WTC11 (cell line): Measurements from ENCODE around the gene SLC26A8. TPM values are rescaled to one million over a fixed set of nuclear protein-coding genes. Genes with fewer than 3 reads are reported as not detected.
"Not testable (repeated sequence)": the region's sequence is repeated elsewhere in the genome, so short reads cannot be mapped to it uniquely, and the experiment has no call there.

Experiments
- ATAC-seq: fragments of 200-7000 bp; cut with Tn5 transposase; 2 replicates; pipeline ENCODE4 v1.10.0; 2021; ENCODE audit warnings: mild to moderate bottlenecking, moderate library complexity
- CTCF ChIA-PET: fragments of 300-600 bp; sonication (Branson Sonifier 250); formaldehyde crosslinking; loops from one replicate; lab custom pipeline; 2021; ENCODE audit warnings: antibody characterized with exemption; lab: Charles Lee
- POLR2A ChIA-PET: fragments of 350-600 bp; sonication (Branson Sonifier 250); formaldehyde crosslinking; loops from one replicate; lab custom pipeline; 2021; ENCODE audit warnings: antibody characterized with exemption; lab: Charles Lee
- DNase-seq: peaks from one replicate; pipeline ENCODE4 v3.0.0; 2021; ENCODE audit warnings: low spot score
- H3K27ac Mint-ChIP-seq: 2 replicates; pipeline ENCODE4 v1.8.0; 2021; ENCODE audit warnings: mixed read lengths
- H3K27me3 Mint-ChIP-seq: 2 replicates; pipeline ENCODE4 v1.8.0; 2021; ENCODE audit warnings: low read depth, mild to moderate bottlenecking, moderate library complexity, mixed read lengths
- H3K36me3 Mint-ChIP-seq: 2 replicates; pipeline ENCODE4 v1.8.0; 2021; ENCODE audit warnings: mixed read lengths
- H3K4me1 Mint-ChIP-seq: 2 replicates; pipeline ENCODE4 v1.8.0; 2022; ENCODE audit warnings: mixed read lengths
- H3K4me3 Mint-ChIP-seq: 2 replicates; pipeline ENCODE4 v1.8.0; 2021; ENCODE audit warnings: mild to moderate bottlenecking, moderate library complexity, mixed read lengths
- H3K9me3 Mint-ChIP-seq: 2 replicates; pipeline ENCODE4 v1.8.0; 2021; ENCODE audit warnings: mixed read lengths
- ATF2 ChIP-seq: sonication (generic); formaldehyde crosslinking; IDR thresholded peaks from 2 replicates; pipeline ENCODE4 v1.8.1; 2022; ENCODE audit warnings: low read depth, missing genetic modification reagents, borderline replicate concordance
- CREM ChIP-seq: sonication (generic); formaldehyde crosslinking; IDR thresholded peaks from 2 replicates; pipeline ENCODE4 v1.8.1; 2022; ENCODE audit warnings: mild to moderate bottlenecking, missing genetic modification reagents, moderate library complexity
- E2F5 ChIP-seq: sonication (generic); formaldehyde crosslinking; IDR thresholded peaks from 2 replicates; pipeline ENCODE4 v1.8.1; 2022; ENCODE audit warnings: mild to moderate bottlenecking, moderate library complexity, missing genetic modification reagents
- FOXK1 ChIP-seq: sonication (generic); formaldehyde crosslinking; IDR thresholded peaks from 2 replicates; pipeline ENCODE4 v1.8.0; 2022; ENCODE audit warnings: mild to moderate bottlenecking, moderate library complexity, missing genetic modification reagents
- FOXP1 ChIP-seq: sonication (generic); formaldehyde crosslinking; IDR thresholded peaks from 2 replicates; pipeline ENCODE4 v1.8.0; 2022; ENCODE audit warnings: missing genetic modification reagents, mild to moderate bottlenecking, moderate library complexity, borderline replicate concordance
- JAZF1 ChIP-seq: fragments of 250-450 bp; sonication (Bioruptor Pico); IDR thresholded peaks from 2 replicates; pipeline ENCODE4 v1.9.0; 2021; ENCODE audit warnings: moderate library complexity, mild to moderate bottlenecking, inconsistent platforms
- MAX ChIP-seq: sonication (generic); formaldehyde crosslinking; IDR thresholded peaks from 2 replicates; pipeline ENCODE4 v1.8.0; 2022; ENCODE audit warnings: mild to moderate bottlenecking, missing genetic modification reagents
- MYBL2 ChIP-seq: sonication (generic); formaldehyde crosslinking; IDR thresholded peaks from 2 replicates; pipeline ENCODE4 v1.8.1; 2023; ENCODE audit warnings: mild to moderate bottlenecking, moderate library complexity, missing genetic modification reagents
- NFYB ChIP-seq: sonication (generic); formaldehyde crosslinking; conservative IDR thresholded peaks from 2 replicates; pipeline ENCODE4 v1.8.0; 2022; ENCODE audit warnings: low read depth, missing genetic modification reagents
- NR2C2 ChIP-seq: sonication (generic); formaldehyde crosslinking; IDR thresholded peaks from 2 replicates; pipeline ENCODE4 v1.8.0; 2022; ENCODE audit warnings: mild to moderate bottlenecking, missing genetic modification reagents
- PRDM15 ChIP-seq: sonication (generic); formaldehyde crosslinking; IDR thresholded peaks from 2 replicates; pipeline ENCODE4 v1.8.0; 2022; ENCODE audit warnings: missing genetic modification reagents
- PRRX2 ChIP-seq: fragments of 250-450 bp; sonication (Bioruptor Pico); IDR thresholded peaks from 2 replicates; pipeline ENCODE4 v1.8.0; 2021; ENCODE audit warnings: mild to moderate bottlenecking
- RELA ChIP-seq: sonication (generic); formaldehyde crosslinking; IDR thresholded peaks from 2 replicates; pipeline ENCODE4 v1.8.1; 2022; ENCODE audit warnings: missing genetic modification reagents, mild to moderate bottlenecking, borderline replicate concordance
- SP1 ChIP-seq: sonication (generic); formaldehyde crosslinking; conservative IDR thresholded peaks from 2 replicates; pipeline ENCODE4 v1.8.1; 2022; ENCODE audit warnings: missing genetic modification reagents
- TCF7 ChIP-seq: sonication (generic); formaldehyde crosslinking; IDR thresholded peaks from 2 replicates; pipeline ENCODE4 v1.8.0; 2022; ENCODE audit warnings: mild to moderate bottlenecking, low read depth, missing genetic modification reagents, moderate library complexity
- ZNF138 ChIP-seq: sonication (generic); formaldehyde crosslinking; conservative IDR thresholded peaks from 2 replicates; pipeline ENCODE4 v1.8.1; 2022; ENCODE audit warnings: mild to moderate bottlenecking, moderate library complexity, missing genetic modification reagents
- total RNA-seq: library from RNA; stranded (reverse); gene quantifications from 3 replicates; pipeline ENCODE4 v1.2.3, GENCODE V29; 2021
- TF ChIP-seq, protein P1 (sequence below): sonication (generic); formaldehyde crosslinking; IDR thresholded peaks from 2 replicates; pipeline ENCODE4 v1.8.0; 2022; ENCODE audit warnings: mild to moderate bottlenecking, missing genetic modification reagents
- TF ChIP-seq, protein P2 (sequence below): fragments of 250-450 bp; sonication (Bioruptor Pico); conservative IDR thresholded peaks from 2 replicates; pipeline ENCODE4 v1.9.0; 2021; ENCODE audit warnings: mild to moderate bottlenecking

The SLC26A8 gene
- total RNA-seq, 1 experiment from 2014 or later = 0.50 TPM

DNA sequence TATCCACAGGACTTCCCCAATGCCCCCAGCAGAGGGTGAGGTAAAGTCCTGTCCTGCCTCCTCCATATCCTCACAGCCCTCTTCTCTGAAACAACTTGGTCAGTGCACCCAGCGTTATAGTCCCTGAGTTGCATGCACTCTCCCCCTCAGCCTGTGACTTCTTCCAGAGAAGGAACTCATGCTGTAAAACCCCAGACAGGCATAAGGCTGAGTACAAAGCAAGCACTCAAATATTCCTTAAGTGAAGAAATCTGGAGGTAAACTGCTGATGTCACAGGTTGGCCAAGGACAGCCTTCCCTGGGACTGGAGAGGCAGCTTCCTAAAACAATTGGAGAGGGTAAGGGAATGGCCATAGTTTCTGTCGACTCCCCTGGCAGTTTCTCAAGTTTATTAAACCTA, 90.6 kb downstream of the SLC26A8 start (continued):
- TF ChIP-seq PRDM15 (no peak), ATF2 (no peak), RELA (CRISPR knock-in tag) (no peak), CREM (CRISPR knock-in tag) (no peak), NR2C2 (CRISPR knock-in tag) (no peak), MYBL2 (CRISPR knock-in tag) (no peak), ZNF138 (CRISPR knock-in tag) (no peak)

DNA sequence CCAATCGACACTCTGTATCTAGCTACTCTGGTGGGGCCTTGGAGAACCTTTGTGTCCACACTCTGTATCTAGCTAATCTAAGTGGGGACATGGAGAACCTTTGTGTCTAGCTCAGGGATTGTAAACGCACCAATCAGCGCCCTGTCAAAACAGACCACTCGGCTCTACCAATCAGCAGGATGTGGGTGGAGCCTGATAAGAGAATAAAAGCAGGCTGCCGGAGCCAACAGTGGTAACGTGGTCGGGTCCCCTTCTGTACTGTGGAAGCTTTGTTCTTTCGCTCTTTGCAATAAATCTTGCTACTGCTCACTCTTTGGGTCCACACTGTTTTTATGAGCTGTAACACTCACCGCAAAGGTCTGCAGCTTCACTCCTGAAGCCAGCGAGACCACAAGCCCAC, 92.6 kb downstream of the SLC26A8 start:
- not testable (repeated sequence) for H3K27ac Mint-ChIP-seq, H3K4me1 Mint-ChIP-seq, ATAC-seq, DNase-seq, H3K36me3 Mint-ChIP-seq
- H3K9me3 Mint-ChIP-seq = peaks cover 11% of the 10 kb centered on the region
- ChIA-PET CTCF (interaction anchor here (1.6 kb wide), 2 partner anchors 192 to 363 kb away, joined by 3 to 6 read pairs; no protein-coding TSS in a partner anchor), POLR2A (interaction anchor here (0.8 to 1.6 kb wide), 2 partner anchors 11 to 168 kb away, joined by 3 read pairs; partner anchors contain the start of gene SRPK1)
- peak overlapping the region; percentile 64 for H3K4me3 Mint-ChIP-seq
- H3K27me3 Mint-ChIP-seq = peaks cover 17% of the 10 kb centered on the region
- TF ChIP-seq NFYB = peak; percentile 67

GRCh38 chr6:35931120-35931561, 93.3 kb downstream of the SLC26A8 start:
- ChIA-PET POLR2A (interaction anchor here (0.8 to 1.6 kb wide), 3 partner anchors 10 to 168 kb away, joined by 3 to 6 read pairs (median 3); partner anchors contain the start of genes MAPK14 and SRPK1), CTCF (interaction anchor here (0.7 to 1.6 kb wide), 4 partner anchors 8 to 362 kb away, joined by 3 to 7 read pairs (median 4); no protein-coding TSS in a partner anchor)
- H3K4me1 Mint-ChIP-seq = peaks cover 7% of the 10 kb centered on the region
- peak overlapping the region; percentile 64 for H3K4me3 Mint-ChIP-seq
- DNase-seq = peak; percentile 77
- ATAC-seq = peak; percentile 20; the same call in 1 of the 2 replicates
- H3K9me3 Mint-ChIP-seq = peaks cover 5% of the 10 kb centered on the region; the same call in 1 of the 2 replicates
- H3K36me3 Mint-ChIP-seq = no peaks in the 10 kb centered on the region
- peaks cover 17% of the 10 kb centered on the region for H3K27me3 Mint-ChIP-seq
- H3K27ac Mint-ChIP-seq = no peak overlapping the region
- TF ChIP-seq TCF7 (CRISPR knock-in tag) (no peak), FOXP1 (CRISPR knock-in tag) (peak; percentile 70; the same call in 1 of the 2 replicates), ZNF138 (CRISPR knock-in tag) (0 out of 2 replicates have a peak, but pooled peaks have one; percentile 22), PRRX2 (no peak), SP1 (CRISPR knock-in tag) (peak; percentile 32; the same call in 1 of the 2 replicates), JAZF1 (CRISPR knock-in tag) (no peak), PRDM15 (no peak), E2F5 (CRISPR knock-in tag) (0 out of 2 replicates have a peak, but pooled peaks have one; percentile 47), MAX (peak; percentile 79), FOXK1 (CRISPR knock-in tag) (no peak)
- TF ChIP-seq, protein P1, sequence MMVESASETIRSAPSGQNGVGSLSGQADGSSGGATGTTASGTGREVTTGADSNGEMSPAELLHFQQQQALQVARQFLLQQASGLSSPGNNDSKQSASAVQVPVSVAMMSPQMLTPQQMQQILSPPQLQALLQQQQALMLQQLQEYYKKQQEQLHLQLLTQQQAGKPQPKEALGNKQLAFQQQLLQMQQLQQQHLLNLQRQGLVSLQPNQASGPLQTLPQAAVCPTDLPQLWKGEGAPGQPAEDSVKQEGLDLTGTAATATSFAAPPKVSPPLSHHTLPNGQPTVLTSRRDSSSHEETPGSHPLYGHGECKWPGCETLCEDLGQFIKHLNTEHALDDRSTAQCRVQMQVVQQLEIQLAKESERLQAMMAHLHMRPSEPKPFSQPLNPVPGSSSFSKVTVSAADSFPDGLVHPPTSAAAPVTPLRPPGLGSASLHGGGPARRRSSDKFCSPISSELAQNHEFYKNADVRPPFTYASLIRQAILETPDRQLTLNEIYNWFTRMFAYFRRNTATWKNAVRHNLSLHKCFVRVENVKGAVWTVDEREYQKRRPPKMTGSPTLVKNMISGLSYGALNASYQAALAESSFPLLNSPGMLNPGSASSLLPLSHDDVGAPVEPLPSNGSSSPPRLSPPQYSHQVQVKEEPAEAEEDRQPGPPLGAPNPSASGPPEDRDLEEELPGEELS (CRISPR knock-in tag) = peak; percentile 43
- TF ChIP-seq, protein P2, sequence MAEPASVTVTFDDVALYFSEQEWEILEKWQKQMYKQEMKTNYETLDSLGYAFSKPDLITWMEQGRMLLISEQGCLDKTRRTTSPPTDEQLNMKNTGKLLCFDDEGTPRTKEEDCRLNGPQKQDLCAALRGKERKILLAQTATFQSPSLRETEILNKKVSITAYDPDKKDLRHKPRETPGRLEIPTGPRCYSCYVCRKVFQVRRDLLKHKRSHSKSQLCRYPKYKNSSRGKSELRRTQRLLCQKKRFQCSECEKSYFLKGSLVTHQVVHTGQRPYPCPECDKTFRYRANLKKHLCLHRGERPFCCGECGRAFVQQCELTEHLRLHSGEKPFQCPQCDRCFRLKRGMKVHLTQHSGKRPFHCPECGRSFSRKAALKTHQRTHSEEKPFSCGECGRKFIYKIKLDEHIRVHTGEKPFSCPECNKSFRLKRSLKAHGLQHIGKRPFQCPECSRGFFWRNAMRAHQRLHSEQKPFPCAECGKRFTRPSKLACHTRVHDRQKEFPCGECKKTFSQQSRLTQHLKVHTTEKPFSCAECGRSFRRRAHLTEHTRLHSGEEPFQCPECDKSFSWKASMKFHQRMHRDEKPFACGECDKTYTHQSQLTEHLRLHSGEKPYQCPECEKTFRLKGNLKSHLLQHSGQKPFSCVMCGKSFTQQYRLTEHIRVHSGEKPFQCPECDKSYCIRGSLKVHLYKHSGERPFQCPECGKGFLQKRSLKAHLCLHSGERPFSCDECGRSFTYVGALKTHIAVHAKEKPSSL = no peak
